Measurements from ENCODE around the gene RNF213.

GRCh38 chr17:80212962-80213642 is 47.5 kb upstream of the RNF213 start:
- TF ChIP-seq EP300 (IDR thresholded peaks at IDR 0.05; ENCODE audit: low read depth) = no peak
- no peak for TF ChIP-seq POLR2AphosphoS5 (IDR thresholded peaks at IDR 0.05)
